Measurements from ENCODE around the gene TMEM179. TPM values are rescaled to one million over a fixed set of nuclear protein-coding genes. Genes with fewer than 3 reads are reported as not detected.

The TMEM179 gene
- total RNA-seq, 2 donors from 2014 or later = 1.4 to 6.0 TPM

- no peak for DNase-seq (ENCODE audit: low spot score)
- H3K4me3 ChIP-seq = no peak overlapping the region
- no peaks in the 10 kb centered on the region for H3K36me3 ChIP-seq
- H3K9me3 ChIP-seq = no peaks in the 10 kb centered on the region
- intact Hi-C loops (cut with DNase I) = no loop called here
- 49% methylated on average over 8 of the region's 8 CpGs for WGBS
- TF ChIP-seq CTCF (IDR thresholded peaks at IDR 0.05) (no peak), POLR2A (IDR thresholded peaks at IDR 0.05) (no peak), POLR2AphosphoS5 (IDR thresholded peaks at IDR 0.05) (no peak)
- no peaks in the 10 kb centered on the region for H3K4me1 ChIP-seq (replicated peaks)
- H3K27ac ChIP-seq = no peak overlapping the region
- no peaks in the 10 kb centered on the region for H3K27me3 ChIP-seq (replicated peaks; ENCODE audit: insufficient read depth)
These were observed 7.3 kb upstream of the TMEM179 start for GRCh38 chr14:104611881-104612280.

GRCh38 chr14:104610749-104611310, 6.3 kb upstream of the TMEM179 start:
- intact Hi-C loops (cut with DNase I) = no loop called here
- no peak for TF ChIP-seq POLR2AphosphoS5 (IDR thresholded peaks at IDR 0.05)
- no peak for TF ChIP-seq POLR2A (IDR thresholded peaks at IDR 0.05)
- no peak for TF ChIP-seq CTCF (IDR thresholded peaks at IDR 0.05)

GRCh38 chr14:104609666-104610065, 5.1 kb upstream of the TMEM179 start:
- Histone ChIP-seq H3K4me1 (replicated peaks) (no peaks in the 10 kb centered on the region), H3K9me3 (no peaks in the 10 kb centered on the region), H3K4me3 (no peak overlapping the region), H3K36me3 (no peaks in the 10 kb centered on the region), H3K27ac (no peak overlapping the region), H3K27me3 (replicated peaks; ENCODE audit: insufficient read depth) (no peaks in the 10 kb centered on the region)
- 72% methylated on average over 7 of the region's 7 CpGs for WGBS
- intact Hi-C loops (cut with DNase I) = no loop called here
- DNase-seq (ENCODE audit: low spot score) = no peak
- TF ChIP-seq CTCF (IDR thresholded peaks at IDR 0.05) = no peak
- TF ChIP-seq POLR2A (IDR thresholded peaks at IDR 0.05) = no peak
- TF ChIP-seq POLR2AphosphoS5 (IDR thresholded peaks at IDR 0.05) = no peak

More at GRCh38 chr14:104610749-104611310, 6.3 kb upstream of the TMEM179 start:
- Histone ChIP-seq H3K27ac (no peak overlapping the region), H3K9me3 (no peaks in the 10 kb centered on the region), H3K27me3 (replicated peaks; ENCODE audit: insufficient read depth) (no peaks in the 10 kb centered on the region), H3K4me1 (replicated peaks) (no peaks in the 10 kb centered on the region), H3K36me3 (no peaks in the 10 kb centered on the region), H3K4me3 (no peak overlapping the region)
- WGBS = 69% methylated on average over 3 of the region's 4 CpGs
- no peak for DNase-seq (ENCODE audit: low spot score)

- Histone ChIP-seq H3K36me3 (no peaks in the 10 kb centered on the region), H3K9me3 (no peaks in the 10 kb centered on the region), H3K27me3 (replicated peaks; ENCODE audit: insufficient read depth) (peaks cover 13% of the 10 kb centered on the region), H3K4me3 (no peak overlapping the region), H3K27ac (no peak overlapping the region), H3K4me1 (replicated peaks) (no peaks in the 10 kb centered on the region)
- WGBS = 34% methylated on average over 31 of the region's 32 CpGs
- intact Hi-C loops (cut with DNase I) = no loop called here
- no peak for DNase-seq (ENCODE audit: low spot score)
- no peak for TF ChIP-seq CTCF (IDR thresholded peaks at IDR 0.05)
- no peak for TF ChIP-seq POLR2AphosphoS5 (IDR thresholded peaks at IDR 0.05)
- no peak for TF ChIP-seq POLR2A (IDR thresholded peaks at IDR 0.05)
These were observed 716 bp downstream of the TMEM179 start for GRCh38 chr14:104603711-104604401.

GRCh38 chr14:104602933-104603325, 1.6 kb downstream of the TMEM179 start:
- Histone ChIP-seq H3K27ac (no peak overlapping the region), H3K4me1 (replicated peaks) (no peaks in the 10 kb centered on the region), H3K4me3 (no peak overlapping the region), H3K27me3 (replicated peaks; ENCODE audit: insufficient read depth) (peaks cover 13% of the 10 kb centered on the region), H3K9me3 (no peaks in the 10 kb centered on the region), H3K36me3 (no peaks in the 10 kb centered on the region)
- 81% methylated on average over 7 of the region's 7 CpGs for WGBS
- TF ChIP-seq POLR2AphosphoS5 (IDR thresholded peaks at IDR 0.05) (no peak), POLR2A (IDR thresholded peaks at IDR 0.05) (no peak), CTCF (IDR thresholded peaks at IDR 0.05) (no peak)
- DNase-seq (ENCODE audit: low spot score) = no peak
- intact Hi-C loops (cut with DNase I) = no loop called here
